ENCODE results near the gene DDAH2.
A peak's percentile ranks its signal among the peaks of the same experiment; 100 is the strongest.

DNA sequence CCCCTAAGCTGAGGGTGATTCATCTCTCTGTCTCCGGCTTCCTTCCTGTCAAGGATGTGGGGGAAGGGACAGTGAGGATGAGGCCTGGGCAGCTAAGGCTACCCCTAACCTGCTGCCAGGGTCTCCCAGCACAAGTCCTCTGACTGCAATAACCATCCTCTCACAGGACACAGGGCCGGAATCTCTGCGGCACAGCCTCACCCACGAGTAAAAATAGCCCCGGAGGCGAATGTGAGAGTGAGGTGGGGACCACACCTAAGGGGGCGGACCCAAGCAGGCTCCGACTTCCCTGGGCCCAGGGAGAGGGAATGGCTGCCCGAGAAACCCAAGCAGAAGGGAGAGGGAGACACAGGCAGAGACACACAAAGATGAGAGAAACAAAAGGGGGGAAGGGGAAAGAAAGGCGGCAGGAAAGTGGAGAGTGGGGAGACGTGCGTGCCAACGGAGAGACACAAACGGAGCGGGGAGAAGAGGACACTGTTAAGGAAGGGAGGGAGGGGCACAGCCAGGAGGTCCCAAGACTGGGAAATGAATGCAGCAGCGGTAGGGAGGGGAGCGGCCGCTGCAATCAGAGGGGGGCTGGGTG, 5.8 kb upstream of the DDAH2 start:
- TF ChIP-seq REST (IDR thresholded peaks at IDR 0.05; ENCODE audit: insufficient read depth in 1 of 2, low read depth in 2 of 2, low read length in 2 of 2) (no peak), POLR2AphosphoS5 (IDR thresholded peaks at IDR 0.05; ENCODE audit: low read depth, low read length) (peak; percentile 36), SIN3A (IDR thresholded peaks at IDR 0.05; ENCODE audit: borderline replicate concordance, insufficient read depth, low read length) (peak; percentile 98; the same call in 1 of the 2 replicates), TAF1 (IDR thresholded peaks at IDR 0.05; ENCODE audit: borderline replicate concordance, insufficient read depth, low read length) (peak; percentile 74; the same call in 1 of the 2 replicates)
